IPS DF 4.7 (cell line): ENCODE data around the gene ACOXL.
"Not testable (repeated sequence)": the region's sequence is repeated elsewhere in the genome, so short reads cannot be mapped to it uniquely, and the experiment has no call there.

ENCODE experiments used
- DNase-seq: peaks from one replicate; pipeline ENCODE4 v3.0.0-alpha.2; 2013; ENCODE audit warnings: low spot score; ENCODE audit errors: extremely low read depth

Gene ACOXL

DNA sequence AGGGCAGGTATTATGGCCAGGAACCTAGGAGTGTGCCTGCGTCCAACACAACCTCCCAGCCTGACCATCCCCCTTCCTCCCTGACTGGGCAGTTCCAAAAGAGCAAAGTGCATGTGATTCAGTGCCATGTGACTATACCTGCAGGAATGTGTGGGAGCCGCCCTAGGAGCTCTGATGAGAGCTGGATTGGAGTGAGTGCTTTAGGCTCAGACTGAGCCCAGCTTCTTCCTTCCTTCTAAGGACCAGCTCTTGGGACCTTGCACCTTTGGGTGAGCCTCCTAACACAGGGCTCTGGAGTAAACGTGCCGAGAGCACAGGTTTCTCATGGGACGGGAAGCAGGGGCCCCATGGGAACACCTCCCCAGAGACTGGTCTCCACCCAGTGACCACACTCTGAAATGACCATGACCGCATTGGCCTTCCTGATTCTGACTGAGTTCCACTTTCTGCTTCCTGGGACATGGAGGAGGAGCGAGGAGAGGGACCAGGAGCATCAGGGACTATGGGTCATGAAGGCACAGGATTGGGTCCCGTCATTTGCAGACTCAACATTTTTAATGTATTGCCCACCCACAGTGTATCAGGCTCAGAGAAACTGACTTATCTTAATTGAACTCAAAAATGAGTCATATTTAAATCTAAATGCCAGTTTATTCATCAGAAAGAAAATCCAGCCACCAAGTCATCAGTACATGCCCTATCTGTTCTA lies 300.5 kb downstream of the ACOXL start:
- DNase-seq = no peak

DNA sequence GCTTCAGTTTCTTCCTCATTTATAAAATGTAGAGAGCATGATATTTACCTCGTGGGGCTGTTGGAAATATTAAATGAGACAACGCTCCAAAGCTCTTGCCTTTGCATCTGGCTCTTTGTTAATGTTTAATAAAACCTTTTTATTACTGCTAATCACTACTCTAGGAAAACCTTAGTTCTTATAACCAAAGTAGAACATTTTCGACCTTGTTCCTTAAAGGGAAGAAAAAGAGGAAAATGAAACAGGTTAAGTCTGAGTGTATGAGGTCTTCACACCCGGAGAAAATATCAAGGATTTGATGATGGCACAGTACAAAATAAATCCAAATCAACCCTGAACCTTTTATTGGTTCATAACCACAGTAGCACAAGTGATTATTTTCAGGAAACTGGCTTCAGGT lies 301.8 kb downstream of the ACOXL start:
- DNase-seq = no peak

DNA sequence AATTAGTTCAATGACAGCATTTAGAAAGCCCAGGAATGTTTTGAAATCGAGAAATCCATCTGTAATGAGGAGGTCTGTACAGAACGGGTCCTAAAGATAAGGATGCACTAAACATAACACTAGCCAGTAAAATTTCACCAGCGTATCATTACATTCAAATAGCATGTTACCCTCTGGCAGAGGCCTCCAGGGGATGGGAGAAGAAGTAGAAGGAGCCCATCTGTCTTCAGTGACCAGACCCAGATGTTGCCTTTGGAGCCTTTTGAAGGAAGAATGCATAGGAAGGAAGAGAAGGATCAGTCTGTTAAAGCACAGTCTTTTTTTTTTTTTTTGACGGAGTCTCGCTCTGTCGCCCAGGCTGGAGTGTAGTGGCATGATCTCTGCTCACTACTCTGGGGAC lies 302.2 kb downstream of the ACOXL start:
- DNase-seq = no peak

DNA sequence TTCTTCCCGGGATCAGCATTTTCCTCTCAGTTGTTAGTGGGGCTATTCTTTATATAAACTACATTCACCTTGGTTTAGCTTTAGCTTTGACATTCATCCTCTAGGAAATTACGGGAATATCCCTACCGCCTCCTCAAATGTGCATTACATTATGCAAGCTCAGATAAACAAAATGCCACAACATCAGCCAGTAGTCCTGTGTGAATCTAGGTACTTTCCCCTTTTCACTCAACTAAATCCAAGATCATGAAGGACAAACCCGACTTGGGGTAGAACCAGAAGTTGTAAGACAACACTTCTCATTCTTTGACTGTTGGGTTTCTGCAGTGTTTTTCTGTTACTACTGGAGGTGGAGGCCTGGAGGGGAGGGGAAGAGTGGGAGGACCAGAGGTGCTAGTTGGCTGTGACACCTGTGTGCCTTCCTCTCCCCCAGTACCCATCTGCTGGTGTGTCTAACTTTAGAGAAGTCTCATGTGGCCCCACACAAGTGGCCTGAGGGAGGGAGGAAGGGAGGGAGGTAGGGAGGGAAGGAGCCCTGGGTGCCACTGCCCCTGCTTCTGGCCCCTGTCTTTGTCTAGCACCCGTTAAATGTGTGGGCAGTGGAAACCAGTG lies 303.6 kb downstream of the ACOXL start:
- no peak for DNase-seq

DNA sequence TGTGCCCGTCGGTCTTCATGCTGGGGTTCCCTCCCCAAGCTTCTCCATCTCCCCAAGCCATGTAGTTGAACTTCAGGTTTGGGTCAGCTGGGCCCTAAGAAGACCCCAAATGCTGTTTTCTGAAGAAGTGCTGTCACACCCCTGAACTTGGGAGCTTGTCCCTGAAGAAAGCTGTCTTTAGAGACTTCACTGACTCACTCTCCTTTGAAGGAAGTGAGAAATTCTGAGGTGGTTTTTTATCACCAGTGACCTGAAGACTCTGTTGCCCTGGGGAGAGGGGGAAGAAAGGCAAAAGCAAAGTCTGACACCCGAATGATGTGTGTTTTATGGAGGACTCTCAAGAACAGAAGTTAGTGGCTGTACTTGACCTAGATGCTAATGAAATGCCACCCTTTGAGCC lies 304.8 kb downstream of the ACOXL start:
- no peak for DNase-seq

DNA sequence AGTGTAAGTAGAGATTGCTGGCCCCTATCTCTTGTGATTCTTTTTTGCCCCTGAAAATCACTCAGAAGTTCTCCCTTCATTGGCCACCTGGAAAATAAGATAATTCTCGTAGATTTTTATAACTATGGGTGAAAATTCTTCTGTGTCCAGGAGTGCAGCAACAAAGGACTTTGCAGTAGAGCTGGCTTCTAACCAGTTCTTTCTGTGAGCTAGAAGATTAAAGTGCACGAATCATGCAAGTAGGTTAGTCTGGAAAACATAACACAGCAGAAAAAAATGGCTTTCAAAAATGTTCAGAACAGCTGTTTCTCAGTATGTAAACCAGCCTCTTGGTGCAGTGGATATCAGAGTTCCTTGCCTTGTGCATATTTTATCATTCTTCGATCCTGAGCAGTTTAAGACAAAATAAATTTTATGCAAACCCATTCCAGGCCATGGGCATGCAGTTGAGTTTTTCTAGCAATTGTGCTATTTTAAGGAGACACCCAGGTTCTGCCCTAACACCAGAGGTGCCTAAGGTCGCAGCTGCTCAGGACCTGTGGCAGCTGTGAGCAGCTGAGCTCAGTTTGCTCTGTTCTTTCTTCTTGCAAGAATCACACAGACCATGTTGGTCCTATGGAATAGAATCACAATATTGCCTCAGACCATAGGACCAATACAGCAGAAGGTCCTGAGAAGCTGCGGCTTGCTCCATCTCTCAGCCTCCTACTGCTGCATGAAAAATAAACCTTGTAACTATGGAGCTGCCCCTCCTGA lies 307.4 kb downstream of the ACOXL start:
- no peak for DNase-seq

DNA sequence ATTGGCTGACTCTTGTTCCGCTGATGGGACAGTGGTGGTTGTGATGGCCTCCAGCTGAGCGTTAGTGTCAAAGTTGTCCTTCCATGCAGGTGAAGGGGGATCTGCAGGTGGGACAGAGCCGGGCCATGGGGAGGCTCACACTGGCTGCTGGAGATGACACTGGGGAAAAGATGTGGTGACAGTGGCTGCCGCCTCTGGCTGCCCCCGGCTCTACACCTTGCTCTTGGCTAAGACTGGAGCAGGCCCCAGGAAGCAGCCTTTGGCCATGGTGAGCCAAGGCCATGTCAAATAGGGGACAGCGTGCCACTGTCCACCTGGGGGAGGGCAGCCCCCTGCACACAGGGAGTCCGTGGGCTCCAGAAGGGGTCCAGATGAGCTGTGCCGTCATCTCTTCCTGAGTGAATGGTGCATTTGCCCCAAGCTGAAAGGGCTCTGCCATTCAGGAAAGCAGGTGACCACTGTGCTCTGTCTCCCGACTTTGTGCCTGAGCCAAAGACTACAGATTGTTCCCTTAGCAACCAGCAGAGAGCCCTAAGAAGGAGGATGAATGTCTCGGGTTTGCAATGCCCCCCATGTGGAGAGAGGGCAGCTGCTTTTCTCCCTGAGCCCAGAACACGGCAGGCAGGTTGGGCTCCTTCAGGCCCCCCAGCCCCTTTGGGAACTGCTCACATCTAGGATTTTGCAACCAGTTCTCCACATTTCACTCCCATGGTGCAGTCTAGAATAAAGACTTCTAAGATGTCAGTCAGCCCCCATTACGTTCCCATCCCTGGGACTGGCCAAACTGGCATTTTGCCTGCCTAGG lies 309.2 kb downstream of the ACOXL start:
- DNase-seq = no peak

DNA sequence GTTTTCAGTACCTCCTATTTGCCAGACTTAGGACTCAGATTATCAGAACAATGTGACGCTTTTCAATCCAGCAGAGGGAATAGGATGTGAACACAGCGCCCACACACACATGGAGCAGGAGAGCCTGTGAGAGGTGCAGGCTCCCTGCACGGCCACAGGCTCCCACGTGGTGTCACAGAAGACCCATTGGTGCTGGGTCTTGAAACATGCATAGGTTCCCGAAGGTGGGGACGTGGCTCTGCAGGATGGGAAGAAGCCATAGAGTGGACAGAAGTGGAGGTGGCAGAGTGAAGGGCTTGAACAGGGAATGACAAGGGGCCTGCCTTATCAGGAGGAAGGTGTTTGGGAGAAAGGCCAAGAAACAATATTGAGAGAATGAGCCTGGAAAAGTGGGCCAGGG lies 309.9 kb downstream of the ACOXL start:
- DNase-seq = no peak

DNA sequence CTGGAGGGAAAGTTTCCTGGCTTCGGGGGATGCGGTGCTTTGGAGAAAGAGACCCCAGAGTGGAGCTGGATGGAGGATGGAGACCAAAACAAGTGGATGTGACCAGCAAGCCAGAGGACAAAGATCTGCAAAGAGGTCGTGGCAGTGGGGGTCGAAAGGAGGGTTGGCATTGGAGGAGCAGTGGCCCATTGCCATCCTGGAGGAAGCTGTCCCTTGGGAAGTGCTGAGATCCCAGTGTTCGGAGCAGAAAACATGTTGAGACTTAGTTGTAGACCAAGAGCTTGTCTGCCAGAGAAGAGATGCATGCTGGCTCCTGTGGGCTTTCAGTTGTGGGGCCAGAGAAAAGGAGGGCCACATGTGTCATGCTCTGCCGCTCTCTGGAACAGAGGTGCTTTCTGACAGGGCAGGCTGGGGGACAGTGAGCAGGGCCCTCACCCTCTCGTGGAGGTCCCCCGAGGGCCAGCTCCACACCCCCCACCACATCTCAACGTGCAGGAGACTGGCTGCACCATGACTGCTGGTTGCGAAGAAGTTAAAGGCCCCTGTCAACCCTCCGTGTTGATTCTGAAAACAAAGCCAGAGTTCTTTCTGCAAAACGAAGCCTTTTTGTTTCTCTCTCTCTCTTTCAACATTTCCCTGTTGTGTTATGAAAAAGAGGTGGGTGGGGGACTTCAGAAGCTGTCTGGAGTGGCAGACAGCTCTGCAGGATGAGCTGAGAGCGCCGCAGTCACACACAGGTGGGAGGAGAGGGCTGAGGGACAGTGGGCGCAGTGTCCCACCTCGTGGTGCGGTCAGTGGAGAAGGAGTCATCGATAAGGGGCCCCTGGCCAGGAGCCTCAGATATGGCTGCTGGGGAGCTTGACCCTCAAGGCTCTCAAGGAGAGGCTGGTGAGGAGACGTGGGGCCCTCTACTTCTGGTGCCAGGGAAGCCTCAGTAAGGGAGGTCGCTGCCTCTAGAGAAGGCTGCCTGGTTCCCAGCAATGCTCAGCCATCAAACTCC lies 310.7 kb downstream of the ACOXL start:
- DNase-seq = no peak

DNA sequence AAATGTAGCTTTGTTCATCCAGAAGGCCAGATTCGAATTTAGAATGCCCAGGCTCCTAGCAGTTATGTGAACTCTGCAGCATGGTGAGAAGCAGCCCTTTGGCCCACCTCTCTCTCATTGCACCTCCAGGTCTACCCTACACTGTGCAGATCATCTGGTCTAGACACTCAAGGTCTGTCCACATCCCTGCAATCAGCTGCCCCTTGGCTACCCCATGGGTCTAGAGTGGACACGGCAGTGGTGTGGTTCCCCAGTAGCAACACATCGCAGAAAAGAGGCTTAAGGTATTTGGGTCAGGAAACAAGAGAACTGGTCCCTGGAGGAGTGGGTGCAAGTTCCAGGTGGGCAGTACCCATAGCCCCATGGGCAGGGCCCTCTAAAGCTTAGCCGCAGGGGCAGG lies 311.7 kb downstream of the ACOXL start:
- DNase-seq = no peak

DNA sequence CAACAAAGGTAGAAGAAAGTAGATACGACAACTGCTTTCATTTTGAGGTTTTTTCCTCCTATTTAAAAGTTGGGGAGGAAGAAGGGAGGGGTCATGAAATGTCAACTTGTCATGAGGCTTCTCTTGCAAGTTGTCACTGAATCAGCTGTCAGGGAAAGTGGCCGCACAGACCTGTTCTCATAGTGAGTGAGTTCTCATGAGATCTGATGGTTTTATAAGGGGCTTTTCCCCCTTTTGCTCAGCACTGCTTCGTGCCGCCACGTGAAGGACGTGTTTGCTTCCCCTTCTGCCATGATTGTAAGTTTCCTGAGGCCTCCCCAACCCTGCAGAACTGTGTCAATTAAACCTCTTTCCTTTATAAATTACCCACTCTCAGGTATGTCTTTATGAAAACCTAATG lies 312.9 kb downstream of the ACOXL start:
- not testable (repeated sequence) for DNase-seq

DNA sequence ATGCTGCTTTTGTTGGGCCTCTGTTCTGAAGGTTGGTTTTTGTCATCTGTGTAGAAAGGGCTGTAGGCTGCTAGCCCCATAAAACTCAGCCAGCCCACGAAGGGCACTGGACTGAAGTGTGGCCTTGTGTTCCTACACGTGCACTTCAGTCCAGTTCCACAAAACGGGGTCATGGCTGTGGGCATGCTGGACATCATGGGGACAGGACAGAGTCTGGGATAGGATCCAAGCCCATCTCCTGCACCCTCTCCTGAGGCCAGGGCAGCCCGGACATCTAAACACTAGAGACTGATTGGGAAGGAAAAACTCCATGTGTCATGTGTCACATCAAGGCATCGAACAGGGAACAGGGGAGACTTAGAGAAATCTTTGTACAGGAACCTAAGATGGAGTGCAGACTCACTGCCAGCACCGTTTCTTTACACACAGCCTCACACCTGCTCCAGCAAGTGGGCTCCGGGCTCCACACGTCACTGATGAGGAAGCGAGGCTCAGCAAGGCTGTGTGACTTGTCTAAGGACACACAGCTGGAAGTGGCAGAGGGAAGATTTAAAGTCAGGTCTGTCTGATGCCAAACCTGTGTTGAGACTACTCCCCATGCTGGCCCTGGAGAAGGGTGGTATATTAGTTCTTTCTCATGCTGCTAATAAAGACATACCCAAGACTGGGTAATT lies 313.5 kb downstream of the ACOXL start:
- no peak for DNase-seq

DNA sequence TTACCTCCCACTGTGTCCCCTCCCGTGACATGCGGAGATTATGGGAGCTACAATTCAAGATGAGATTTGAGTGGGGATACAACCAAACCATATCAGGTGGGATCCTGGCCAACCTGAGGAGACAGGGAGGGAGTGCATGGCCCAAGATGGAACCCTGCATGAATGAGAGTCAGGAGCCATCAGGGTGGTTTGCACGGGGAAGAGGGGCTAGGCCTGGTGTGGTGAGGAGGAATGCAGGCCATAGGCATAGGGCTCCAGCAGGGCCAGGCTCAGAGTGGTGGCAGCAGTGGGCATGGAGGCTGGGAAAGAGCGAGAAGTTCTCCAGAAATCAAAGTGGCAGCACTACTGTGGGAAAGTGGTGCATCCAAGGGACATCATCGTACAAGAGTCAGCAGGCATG lies 314.3 kb downstream of the ACOXL start:
- DNase-seq = no peak

DNA sequence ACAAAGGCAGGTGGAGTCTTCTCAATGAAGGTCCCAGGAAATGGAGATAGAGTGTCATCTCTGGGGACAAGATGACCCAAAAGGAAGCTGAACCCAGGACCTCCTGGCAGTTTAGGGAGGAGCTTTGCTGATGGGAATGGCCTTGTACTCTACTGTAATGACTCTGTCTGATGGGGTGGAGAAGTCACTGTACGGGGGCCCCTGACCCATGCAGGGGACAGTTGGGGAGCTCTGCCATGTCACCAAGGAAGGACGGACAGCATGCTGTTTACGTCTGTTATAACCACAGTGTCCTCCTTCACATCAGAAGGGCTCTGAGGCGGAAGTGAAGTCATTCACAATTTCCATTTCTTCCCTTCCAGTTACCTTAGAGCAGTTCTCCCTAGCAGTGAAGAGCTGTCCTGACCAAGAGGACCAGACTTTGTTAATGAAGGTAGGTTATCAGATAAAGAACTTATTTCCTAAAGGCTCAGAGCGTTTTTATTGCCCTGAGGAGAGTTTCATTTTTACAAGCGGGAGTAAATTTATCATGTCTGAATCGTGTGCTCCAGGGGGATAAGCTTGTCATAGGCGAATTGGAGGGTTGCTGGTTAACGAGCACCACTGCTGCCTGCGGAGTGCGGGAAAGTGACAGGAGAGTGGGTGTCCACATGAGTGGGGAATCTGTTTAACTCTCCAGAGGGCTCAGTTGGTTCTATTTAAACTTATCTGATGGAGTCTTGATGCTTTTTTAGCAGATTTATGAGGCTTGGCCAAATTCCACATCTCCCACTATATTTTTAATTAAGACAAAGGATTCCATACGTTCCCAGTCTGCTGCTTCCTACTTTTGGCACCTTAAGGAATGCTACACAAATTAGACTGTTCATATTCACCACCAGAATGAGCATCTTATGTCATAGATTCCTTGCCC lies 316.7 kb downstream of the ACOXL start:
- DNase-seq = no peak

DNA sequence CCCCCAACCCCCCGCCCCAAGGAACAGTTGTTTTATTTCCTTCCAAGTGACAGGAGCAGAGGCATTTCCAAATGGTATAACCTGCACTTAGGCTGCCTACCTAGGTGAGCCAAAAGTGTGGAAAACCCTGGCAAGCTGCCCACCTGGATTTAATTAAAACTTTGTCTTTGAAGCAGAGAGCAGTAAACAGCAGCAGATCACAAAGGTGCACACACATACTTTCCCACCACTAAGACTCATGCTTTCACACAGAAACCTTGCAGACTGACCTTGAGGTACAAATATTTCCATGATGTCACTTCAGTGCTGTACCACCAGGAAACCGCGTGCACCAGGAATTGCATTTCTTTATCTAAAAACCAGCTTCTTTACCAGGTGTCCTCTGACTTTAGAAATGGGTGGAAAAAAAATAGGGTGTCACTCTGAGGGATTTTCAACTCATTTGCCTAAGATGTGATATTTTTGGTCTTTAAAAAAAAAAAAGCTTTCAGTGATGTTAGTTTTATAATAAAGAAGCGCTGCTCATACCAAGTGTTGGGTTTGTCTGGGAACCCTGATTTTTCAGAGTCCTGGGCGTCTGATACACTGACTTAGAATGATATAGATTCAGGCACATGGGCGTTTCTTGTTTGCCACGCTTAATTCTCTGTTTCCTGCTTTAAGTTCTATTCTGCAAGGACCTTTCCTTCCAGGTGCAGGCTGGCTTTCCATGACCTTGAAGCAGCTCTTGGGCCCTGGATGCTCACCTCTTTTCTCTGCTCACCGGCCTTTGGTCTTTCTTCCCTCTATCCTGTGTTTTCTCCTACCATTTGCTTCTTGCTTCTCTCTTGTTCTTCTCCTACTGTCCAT lies 317.6 kb downstream of the ACOXL start:
- DNase-seq = no peak

DNA sequence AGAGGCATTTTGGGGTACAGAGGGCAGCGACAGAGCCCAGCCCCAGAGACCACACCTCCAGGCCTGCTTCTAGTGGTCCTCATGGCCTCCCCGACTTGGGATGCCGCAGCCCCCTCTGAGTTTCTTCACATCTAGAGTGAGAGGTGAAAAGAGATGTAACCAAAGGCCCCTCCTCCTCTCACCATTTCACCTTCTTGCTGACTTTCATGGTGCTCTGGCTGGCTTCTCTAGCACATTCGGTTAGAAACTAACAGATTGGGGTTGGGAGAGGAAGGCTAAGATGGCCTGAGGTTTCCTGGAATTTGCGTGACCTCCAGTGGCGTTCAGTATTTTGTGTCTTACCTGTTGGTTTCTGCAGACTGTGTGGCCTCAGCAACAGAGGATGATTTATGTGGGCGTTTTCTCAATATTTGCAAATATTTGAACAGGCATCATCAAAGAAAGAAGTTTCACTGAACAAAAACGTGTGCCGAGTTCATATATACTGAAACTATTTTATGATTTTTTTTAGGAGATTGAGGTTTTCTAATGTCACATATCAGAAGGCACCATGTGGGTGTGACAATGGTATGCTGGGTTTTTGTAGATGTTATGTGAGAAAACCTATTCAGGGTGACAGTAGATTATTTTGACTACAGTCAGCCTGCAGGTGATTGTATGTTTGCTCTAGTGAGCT lies 318.5 kb downstream of the ACOXL start:
- DNase-seq = no peak

DNA sequence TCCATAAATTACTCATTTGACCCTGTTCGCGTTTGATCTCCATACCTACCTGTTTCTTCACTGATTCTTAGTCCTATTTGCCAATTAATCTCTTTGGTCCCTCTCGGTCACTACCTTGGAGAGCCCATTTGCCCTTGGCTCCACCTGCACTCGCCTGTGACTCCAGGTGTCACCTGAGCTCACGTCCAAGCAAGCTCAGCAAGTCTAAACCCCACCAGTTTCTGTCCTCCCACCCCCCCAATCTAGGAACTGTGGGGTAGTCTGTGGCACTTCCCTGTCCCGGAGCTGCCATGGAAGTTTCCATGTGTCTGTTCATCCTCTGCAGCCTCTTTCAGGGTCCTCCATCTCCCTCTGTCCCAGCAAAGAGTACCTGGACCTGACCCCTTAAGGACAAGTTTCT lies 320.2 kb downstream of the ACOXL start:
- no peak for DNase-seq

DNA sequence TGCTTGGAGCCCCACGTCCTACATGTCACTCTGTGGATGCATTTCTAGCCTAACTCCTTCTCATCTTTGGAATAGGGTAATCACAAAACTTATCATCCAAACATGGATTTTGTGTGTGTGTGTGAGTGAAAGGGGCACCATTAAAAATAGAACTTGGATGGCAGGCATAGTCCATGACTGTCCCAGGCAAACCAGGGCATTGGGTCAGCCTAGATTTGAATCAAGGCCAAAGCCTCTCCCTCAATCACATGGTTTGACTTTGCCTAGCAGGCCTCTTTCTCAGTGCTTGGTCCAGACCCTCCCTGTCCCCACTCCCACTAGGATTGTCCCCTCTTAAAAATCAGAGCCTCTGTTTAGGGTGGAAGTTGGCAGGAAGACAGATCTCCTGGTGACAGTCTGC lies 320.9 kb downstream of the ACOXL start:
- no peak for DNase-seq
